Breast epithelium (tissue), 4 donors: ENCODE data around the gene STAT3. TPM values are rescaled to one million over a fixed set of nuclear protein-coding genes. Genes with fewer than 3 reads are reported as not detected.

Experiments
- DNase-seq, 2 donors: peaks; one replicate each; pipeline ENCODE4 v3.0.0-alpha.2; 2019; ENCODE audit warnings: low spot score in 2 of 2
- H3K27ac ChIP-seq, 2 donors: fragments of 200-600 bp; sonication (generic) in 1 of 2; one replicate each; pipeline ENCODE4 v1.5.1; 2016 to 2019; ENCODE audit warnings: mild to moderate bottlenecking in 1 of 2
- H3K27me3 ChIP-seq, 2 donors: fragments of 200-600 bp; sonication (generic) in 1 of 2; one replicate each; pipeline versions ENCODE4 v1.5.1 to v1.6.0; 2017 to 2019; ENCODE audit warnings: control low read depth in 1 of 2, mild to moderate bottlenecking in 1 of 2
- H3K36me3 ChIP-seq: fragments of 200-600 bp; one replicate; pipeline ENCODE4 v1.5.1; 2019
- H3K4me1 ChIP-seq, 2 donors: fragments of 200-600 bp; sonication (generic); one replicate each; pipeline ENCODE4 v1.5.1; 2016 to 2019; ENCODE audit warnings: control low read depth in 1 of 2
- H3K4me3 ChIP-seq, 3 donors: fragments of 200-600 bp; sonication (generic); 1 replicate in 2 of 3; 2 replicates in 1 of 3; pipeline ENCODE4 v1.5.1; 2016 to 2019; ENCODE audit warnings: mild to moderate bottlenecking in 3 of 3, moderate library complexity in 2 of 3
- H3K9me3 ChIP-seq, 2 donors: fragments of 200-600 bp; sonication (generic) in 1 of 2; one replicate each; pipeline ENCODE4 v1.5.1; 2016 to 2019; ENCODE audit warnings: control low read depth in 1 of 2
- CTCF ChIP-seq, 3 donors: fragments of 450-650 bp; IDR thresholded peaks; one replicate each; pipeline ENCODE4 v1.5.1; 2016 to 2017; ENCODE audit warnings: antibody characterized with exemption in 3 of 3, mild to moderate bottlenecking in 3 of 3, moderate library complexity in 3 of 3
- POLR2A ChIP-seq: fragments of 450-650 bp; IDR thresholded peaks from one replicate; pipeline ENCODE4 v1.6.1; 2016; ENCODE audit warnings: antibody characterized with exemption, mild to moderate bottlenecking, moderate library complexity
- POLR2AphosphoS5 ChIP-seq, 3 donors: sonication (generic); formaldehyde crosslinking; IDR thresholded peaks; one replicate each; pipeline ENCODE4 v1.6.1; 2017; ENCODE audit warnings: antibody characterized with exemption in 3 of 3
- intact Hi-C: fragments of 100-400 bp; cut with DNase I; formaldehyde crosslinking; loops from one replicate; pipeline ENCODE4 v1.15.1; 2023; ENCODE audit warnings: low total_unique reads
- total RNA-seq, 3 donors: library from RNA; depleted of rRNA; stranded (reverse); fragments of >200 nt; gene quantifications; one replicate each; pipeline ENCODE4 v1.1.0, GENCODE V29; 2016

Gene STAT3
- total RNA-seq, 3 donors from 2014 or later, result 193 to 322 (median 238) TPM

GRCh38 chr17:42348104-42348503 lies 40.1 kb downstream of the STAT3 start:
- no peaks in the 10 kb centered on the region for H3K9me3 ChIP-seq
- peaks cover 0 to 4% of the 10 kb centered on the region in 2 donors for H3K4me1 ChIP-seq
- H3K4me3 ChIP-seq, result no peak overlapping the region
- no peaks in the 10 kb centered on the region for H3K36me3 ChIP-seq
- H3K27me3 ChIP-seq, result no peaks in the 10 kb centered on the region
- intact Hi-C loops, result no loop called here
- peak overlapping the region; percentile 1 to 65 for H3K27ac ChIP-seq
- no peak for DNase-seq
- TF ChIP-seq CTCF (IDR thresholded peaks at IDR 0.05) (no peak), POLR2A (no peak), POLR2AphosphoS5 (IDR thresholded peaks at IDR 0.05) (no peak)

- H3K4me1 ChIP-seq, result peaks cover 0 to 4% of the 10 kb centered on the region in 2 donors
- intact Hi-C loops, result no loop called here
These were observed 40.6 kb downstream of the STAT3 start for GRCh38 chr17:42347606-42348005.

GRCh38 chr17:42347198-42347597 lies 41.0 kb downstream of the STAT3 start:
- intact Hi-C loops, result no loop called here
- peak in 1 of 2 donors; percentile 64 for DNase-seq
- Histone ChIP-seq H3K27me3 (no peaks in the 10 kb centered on the region), H3K36me3 (no peaks in the 10 kb centered on the region), H3K27ac (peak overlapping the region; percentile 65 to 84), H3K4me1 (peaks cover 0 to 4% of the 10 kb centered on the region in 2 donors), H3K9me3 (no peaks in the 10 kb centered on the region), H3K4me3 (no peak overlapping the region)
- TF ChIP-seq POLR2A (no peak), POLR2AphosphoS5 (IDR thresholded peaks at IDR 0.05) (no peak), CTCF (IDR thresholded peaks at IDR 0.05) (no peak)

More at GRCh38 chr17:42347606-42348005, 40.6 kb downstream of the STAT3 start:
- no peak overlapping the region for H3K4me3 ChIP-seq
- peak overlapping the region; percentile 65 to 84 for H3K27ac ChIP-seq
- no peak for DNase-seq
- TF ChIP-seq POLR2AphosphoS5 (IDR thresholded peaks at IDR 0.05) (no peak), CTCF (IDR thresholded peaks at IDR 0.05) (no peak)
- H3K27me3 ChIP-seq, result no peaks in the 10 kb centered on the region
- H3K36me3 ChIP-seq, result no peaks in the 10 kb centered on the region
- H3K9me3 ChIP-seq, result no peaks in the 10 kb centered on the region

- Histone ChIP-seq H3K27ac (peak overlapping the region; percentile 43 to 65), H3K36me3 (no peaks in the 10 kb centered on the region), H3K4me3 (no peak overlapping the region), H3K9me3 (no peaks in the 10 kb centered on the region), H3K4me1 (peaks cover 0 to 4% of the 10 kb centered on the region in 2 donors), H3K27me3 (no peaks in the 10 kb centered on the region)
- intact Hi-C loops, result no loop called here
- no peak for DNase-seq
- TF ChIP-seq CTCF (IDR thresholded peaks at IDR 0.05), result no peak
- no peak for TF ChIP-seq POLR2AphosphoS5 (IDR thresholded peaks at IDR 0.05)
- no peak for TF ChIP-seq POLR2A
These were observed 41.8 kb downstream of the STAT3 start for GRCh38 chr17:42346481-42346880.

- peaks cover 0 to 4% of the 10 kb centered on the region in 2 donors for H3K4me1 ChIP-seq
- H3K36me3 ChIP-seq, result no peaks in the 10 kb centered on the region
- no peak overlapping the region for H3K4me3 ChIP-seq
- intact Hi-C loops, result no loop called here
- H3K9me3 ChIP-seq, result no peaks in the 10 kb centered on the region
- no peaks in the 10 kb centered on the region for H3K27me3 ChIP-seq
- no peak for DNase-seq
- TF ChIP-seq POLR2AphosphoS5 (IDR thresholded peaks at IDR 0.05) (no peak), POLR2A (no peak), CTCF (IDR thresholded peaks at IDR 0.05) (no peak)
- H3K27ac ChIP-seq, result peak overlapping the region in 1 of 2 donors; percentile 21
These were observed 42.7 kb downstream of the STAT3 start for GRCh38 chr17:42345396-42346073.
